ENCODE results near the gene TWF2. TPM values are rescaled to one million over a fixed set of nuclear protein-coding genes. Genes with fewer than 3 reads are reported as not detected.
A peak's percentile ranks its signal among the peaks of the same experiment; 100 is the strongest.

Gene TWF2
- total and polyA plus RNA-seq, 2 of the 13 experiments (the other 11 are each of a cell fraction or from before 2014, with no cell fraction given), result 45.5 to 108 TPM

DNA sequence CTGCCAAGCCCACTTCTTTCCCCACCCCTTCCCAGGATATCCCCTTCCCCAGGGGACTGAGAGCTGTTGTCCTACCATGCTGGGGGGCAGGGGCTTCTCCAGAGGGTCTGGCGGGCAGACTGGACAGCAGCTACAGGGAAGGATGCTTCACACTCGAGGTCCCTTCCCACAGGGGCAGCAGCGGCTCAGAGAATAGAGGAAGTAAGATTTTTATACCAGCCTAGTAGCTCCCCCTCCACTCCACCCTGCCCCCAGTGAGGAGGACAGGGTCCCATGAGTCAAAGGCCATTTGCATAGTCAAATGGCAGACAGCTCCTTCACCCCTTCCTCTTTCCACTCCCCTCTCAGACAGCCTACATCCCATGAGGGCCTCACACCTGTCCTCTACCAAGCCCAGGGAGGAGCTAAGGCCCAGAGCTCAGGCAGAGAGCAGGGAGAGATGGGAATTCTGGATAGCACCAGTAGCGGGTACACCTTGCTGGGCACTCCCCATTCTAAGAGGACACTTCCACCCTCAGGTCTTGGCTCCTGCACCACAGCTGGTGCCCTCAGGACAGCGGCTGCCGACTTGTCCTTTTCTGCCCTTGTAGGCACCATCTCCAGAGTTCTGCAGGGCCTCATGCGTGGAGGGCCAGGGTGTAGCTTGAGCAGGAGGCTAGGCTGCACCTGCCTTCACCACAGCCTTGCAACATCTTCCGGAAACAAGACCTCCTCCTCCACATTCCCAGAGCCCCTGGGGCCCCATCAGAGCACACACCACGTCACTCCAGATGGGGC lies 13.3 kb downstream of the TWF2 start, which contains the start of gene TLR9:
Gene TLR9 (minus strand): TSS at position 194 of the 777 bp plus-strand sequence. CDS start 116 bp downstream, at position 78.
- Histone ChIP-seq H3K27ac (ENCODE audit: extremely low read length, insufficient read depth, low read length) (no peak within 1 kb of the TSS), H3K9me3 (ENCODE audit: low read length) (no peaks in the 10 kb centered on the region), H3K27me3 (ENCODE audit: control insufficient read depth in 1 of 2, insufficient read depth in 2 of 2, low read length in 2 of 2) (peaks cover 1 to 12% of the 10 kb centered on the region in 2 experiments; a peak in 4 of 5 replicates), H3K9ac (ENCODE audit: insufficient read depth, low read depth, low read length) (no peak within 1 kb of the TSS), H3K4me1 (ENCODE audit: insufficient read depth, low read length) (peaks cover 18% of the 10 kb centered on the region), H3K4me2 (ENCODE audit: low read depth, low read length) (peak within 1 kb of the TSS; percentile 4; the same call in 1 of the 2 replicates), H3K4me3 (replicated peaks in 1 of 3; ENCODE audit: insufficient read depth in 1 of 3, low read depth in 2 of 3, low read length in 3 of 3) (no peak within 1 kb of the TSS; a peak in 1 of 6 replicates), H3K79me2 (ENCODE audit: insufficient read depth, low read length) (no peaks in the 10 kb centered on the region), H3K36me3 (replicated peaks in 1 of 2; ENCODE audit: control insufficient read depth in 1 of 2, insufficient read depth in 2 of 2, low read length in 2 of 2) (peaks cover 11 to 22% of the 10 kb centered on the region in 2 experiments), H2AFZ (ENCODE audit: low read length) (no peak within 1 kb of the TSS), H4K20me1 (ENCODE audit: insufficient read depth, low read length) (no peaks in the 10 kb centered on the region)
- CTCF ChIA-PET (ENCODE audit: low intra/inter-chr PET ratio, low total read pairs), result no interaction called here
- POLR2A ChIA-PET, result interaction anchor here (1.0 to 2.4 kb wide), 3 partner anchors 9 to 15 kb away, joined by 4 to 22 read pairs (median 5); partner anchors contain the start of gene TWF2
- ATAC-seq, result peak; percentile 41
- FAIRE-seq, result no peak
- intact Hi-C loops (cut with micrococcal nuclease; ENCODE audit: unreplicated experiment), result no loop called here
- no TSS peak for BruUV-seq (replicated peaks)
- in situ Hi-C loops (cut with HindIII; ENCODE audit: extremely low pct_ligation_motif_present, low pct_unique_long_range_greater_than_20kb), result no loop called here
- no peak for DNase-seq (ENCODE audit: low spot score)
- WGBS (ENCODE audit: low lambda C conversion rate), result 44% methylated on average over 6 of the region's 9 CpGs
- TF ChIP-seq CREB1 (IDR thresholded peaks at IDR 0.05) (0 out of 2 replicates have a peak, but pooled peaks have one; percentile 1), CREB1 (CRISPR knock-in tag; IDR thresholded peaks at IDR 0.05) (no peak; the same call in 1 of the 2 replicates), TEAD3 (CRISPR knock-in tag; optimal IDR thresholded peaks at IDR 0.05; ENCODE audit: borderline replicate concordance) (peak; percentile 69), CEBPG (CRISPR knock-in tag; IDR thresholded peaks at IDR 0.05) (peak; percentile 35; the same call in 1 of the 2 replicates), RBAK (CRISPR knock-in tag; IDR thresholded peaks at IDR 0.05) (no peak), REXO4 (CRISPR knock-in tag; IDR thresholded peaks at IDR 0.05; ENCODE audit: borderline replicate concordance) (no peak), GABPB1 (CRISPR knock-in tag; IDR thresholded peaks at IDR 0.05) (peak; percentile 51), ZNF557 (CRISPR knock-in tag; IDR thresholded peaks at IDR 0.05) (no peak), ZEB1 (IDR thresholded peaks at IDR 0.05; ENCODE audit: insufficient replicate concordance, low read depth) (peak; percentile 43), ETV5 (CRISPR knock-in tag; IDR thresholded peaks at IDR 0.05; ENCODE audit: borderline replicate concordance) (peak; percentile 73), KDM5B (CRISPR knock-in tag; IDR thresholded peaks at IDR 0.05; ENCODE audit: borderline replicate concordance) (peak; percentile 30; the same call in 1 of the 2 replicates), CEBPB (IDR thresholded peaks at IDR 0.05; ENCODE audit: borderline replicate concordance, low read depth, low read length) (peak; percentile 1; the same call in 1 of the 2 replicates)
- TF ChIP-seq, protein P1, sequence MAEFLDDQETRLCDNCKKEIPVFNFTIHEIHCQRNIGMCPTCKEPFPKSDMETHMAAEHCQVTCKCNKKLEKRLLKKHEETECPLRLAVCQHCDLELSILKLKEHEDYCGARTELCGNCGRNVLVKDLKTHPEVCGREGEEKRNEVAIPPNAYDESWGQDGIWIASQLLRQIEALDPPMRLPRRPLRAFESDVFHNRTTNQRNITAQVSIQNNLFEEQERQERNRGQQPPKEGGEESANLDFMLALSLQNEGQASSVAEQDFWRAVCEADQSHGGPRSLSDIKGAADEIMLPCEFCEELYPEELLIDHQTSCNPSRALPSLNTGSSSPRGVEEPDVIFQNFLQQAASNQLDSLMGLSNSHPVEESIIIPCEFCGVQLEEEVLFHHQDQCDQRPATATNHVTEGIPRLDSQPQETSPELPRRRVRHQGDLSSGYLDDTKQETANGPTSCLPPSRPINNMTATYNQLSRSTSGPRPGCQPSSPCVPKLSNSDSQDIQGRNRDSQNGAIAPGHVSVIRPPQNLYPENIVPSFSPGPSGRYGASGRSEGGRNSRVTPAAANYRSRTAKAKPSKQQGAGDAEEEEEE (CRISPR knock-in tag; IDR thresholded peaks at IDR 0.05; ENCODE audit: borderline replicate concordance), result no peak
- TF ChIP-seq, protein P2, sequence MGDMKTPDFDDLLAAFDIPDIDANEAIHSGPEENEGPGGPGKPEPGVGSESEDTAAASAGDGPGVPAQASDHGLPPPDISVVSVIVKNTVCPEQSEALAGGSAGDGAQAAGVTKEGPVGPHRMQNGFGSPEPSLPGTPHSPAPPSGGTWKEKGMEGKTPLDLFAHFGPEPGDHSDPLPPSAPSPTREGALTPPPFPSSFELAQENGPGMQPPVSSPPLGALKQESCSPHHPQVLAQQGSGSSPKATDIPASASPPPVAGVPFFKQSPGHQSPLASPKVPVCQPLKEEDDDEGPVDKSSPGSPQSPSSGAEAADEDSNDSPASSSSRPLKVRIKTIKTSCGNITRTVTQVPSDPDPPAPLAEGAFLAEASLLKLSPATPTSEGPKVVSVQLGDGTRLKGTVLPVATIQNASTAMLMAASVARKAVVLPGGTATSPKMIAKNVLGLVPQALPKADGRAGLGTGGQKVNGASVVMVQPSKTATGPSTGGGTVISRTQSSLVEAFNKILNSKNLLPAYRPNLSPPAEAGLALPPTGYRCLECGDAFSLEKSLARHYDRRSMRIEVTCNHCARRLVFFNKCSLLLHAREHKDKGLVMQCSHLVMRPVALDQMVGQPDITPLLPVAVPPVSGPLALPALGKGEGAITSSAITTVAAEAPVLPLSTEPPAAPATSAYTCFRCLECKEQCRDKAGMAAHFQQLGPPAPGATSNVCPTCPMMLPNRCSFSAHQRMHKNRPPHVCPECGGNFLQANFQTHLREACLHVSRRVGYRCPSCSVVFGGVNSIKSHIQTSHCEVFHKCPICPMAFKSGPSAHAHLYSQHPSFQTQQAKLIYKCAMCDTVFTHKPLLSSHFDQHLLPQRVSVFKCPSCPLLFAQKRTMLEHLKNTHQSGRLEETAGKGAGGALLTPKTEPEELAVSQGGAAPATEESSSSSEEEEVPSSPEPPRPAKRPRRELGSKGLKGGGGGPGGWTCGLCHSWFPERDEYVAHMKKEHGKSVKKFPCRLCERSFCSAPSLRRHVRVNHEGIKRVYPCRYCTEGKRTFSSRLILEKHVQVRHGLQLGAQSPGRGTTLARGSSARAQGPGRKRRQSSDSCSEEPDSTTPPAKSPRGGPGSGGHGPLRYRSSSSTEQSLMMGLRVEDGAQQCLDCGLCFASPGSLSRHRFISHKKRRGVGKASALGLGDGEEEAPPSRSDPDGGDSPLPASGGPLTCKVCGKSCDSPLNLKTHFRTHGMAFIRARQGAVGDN (CRISPR knock-in tag; IDR thresholded peaks at IDR 0.05), result peak; percentile 39; the same call in 1 of the 2 replicates
- TF ChIP-seq, protein P3, sequence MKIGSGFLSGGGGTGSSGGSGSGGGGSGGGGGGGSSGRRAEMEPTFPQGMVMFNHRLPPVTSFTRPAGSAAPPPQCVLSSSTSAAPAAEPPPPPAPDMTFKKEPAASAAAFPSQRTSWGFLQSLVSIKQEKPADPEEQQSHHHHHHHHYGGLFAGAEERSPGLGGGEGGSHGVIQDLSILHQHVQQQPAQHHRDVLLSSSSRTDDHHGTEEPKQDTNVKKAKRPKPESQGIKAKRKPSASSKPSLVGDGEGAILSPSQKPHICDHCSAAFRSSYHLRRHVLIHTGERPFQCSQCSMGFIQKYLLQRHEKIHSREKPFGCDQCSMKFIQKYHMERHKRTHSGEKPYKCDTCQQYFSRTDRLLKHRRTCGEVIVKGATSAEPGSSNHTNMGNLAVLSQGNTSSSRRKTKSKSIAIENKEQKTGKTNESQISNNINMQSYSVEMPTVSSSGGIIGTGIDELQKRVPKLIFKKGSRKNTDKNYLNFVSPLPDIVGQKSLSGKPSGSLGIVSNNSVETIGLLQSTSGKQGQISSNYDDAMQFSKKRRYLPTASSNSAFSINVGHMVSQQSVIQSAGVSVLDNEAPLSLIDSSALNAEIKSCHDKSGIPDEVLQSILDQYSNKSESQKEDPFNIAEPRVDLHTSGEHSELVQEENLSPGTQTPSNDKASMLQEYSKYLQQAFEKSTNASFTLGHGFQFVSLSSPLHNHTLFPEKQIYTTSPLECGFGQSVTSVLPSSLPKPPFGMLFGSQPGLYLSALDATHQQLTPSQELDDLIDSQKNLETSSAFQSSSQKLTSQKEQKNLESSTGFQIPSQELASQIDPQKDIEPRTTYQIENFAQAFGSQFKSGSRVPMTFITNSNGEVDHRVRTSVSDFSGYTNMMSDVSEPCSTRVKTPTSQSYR (CRISPR knock-in tag; IDR thresholded peaks at IDR 0.05; ENCODE audit: borderline replicate concordance), result 0 out of 2 replicates have a peak, but pooled peaks have one; percentile 21
